ENCODE measurements around the gene TWSG1.

DNA sequence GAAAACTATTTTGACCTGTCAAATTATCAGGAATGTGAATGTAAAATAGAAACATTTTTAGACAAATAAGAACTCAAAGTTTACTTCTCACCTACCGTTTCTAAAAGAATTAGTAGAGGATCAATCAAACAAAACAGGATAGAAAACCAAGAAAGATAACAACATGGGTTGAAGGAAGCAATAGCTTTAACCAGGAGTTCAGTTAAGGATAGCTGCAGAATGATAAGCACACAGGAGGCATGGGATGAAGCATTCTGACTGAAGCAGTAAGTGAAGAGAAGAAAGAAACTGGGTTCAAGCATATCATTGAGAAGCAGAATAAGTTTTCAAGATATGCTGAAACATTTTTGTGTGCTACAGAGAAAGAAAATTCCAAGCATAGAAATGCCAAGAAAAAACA, 52.3 kb downstream of the TWSG1 start:
- no peak for TF ChIP-seq POLR2AphosphoS5 (IDR thresholded peaks at IDR 0.05; ENCODE audit: low read depth, low read length)
- TF ChIP-seq, protein P1, sequence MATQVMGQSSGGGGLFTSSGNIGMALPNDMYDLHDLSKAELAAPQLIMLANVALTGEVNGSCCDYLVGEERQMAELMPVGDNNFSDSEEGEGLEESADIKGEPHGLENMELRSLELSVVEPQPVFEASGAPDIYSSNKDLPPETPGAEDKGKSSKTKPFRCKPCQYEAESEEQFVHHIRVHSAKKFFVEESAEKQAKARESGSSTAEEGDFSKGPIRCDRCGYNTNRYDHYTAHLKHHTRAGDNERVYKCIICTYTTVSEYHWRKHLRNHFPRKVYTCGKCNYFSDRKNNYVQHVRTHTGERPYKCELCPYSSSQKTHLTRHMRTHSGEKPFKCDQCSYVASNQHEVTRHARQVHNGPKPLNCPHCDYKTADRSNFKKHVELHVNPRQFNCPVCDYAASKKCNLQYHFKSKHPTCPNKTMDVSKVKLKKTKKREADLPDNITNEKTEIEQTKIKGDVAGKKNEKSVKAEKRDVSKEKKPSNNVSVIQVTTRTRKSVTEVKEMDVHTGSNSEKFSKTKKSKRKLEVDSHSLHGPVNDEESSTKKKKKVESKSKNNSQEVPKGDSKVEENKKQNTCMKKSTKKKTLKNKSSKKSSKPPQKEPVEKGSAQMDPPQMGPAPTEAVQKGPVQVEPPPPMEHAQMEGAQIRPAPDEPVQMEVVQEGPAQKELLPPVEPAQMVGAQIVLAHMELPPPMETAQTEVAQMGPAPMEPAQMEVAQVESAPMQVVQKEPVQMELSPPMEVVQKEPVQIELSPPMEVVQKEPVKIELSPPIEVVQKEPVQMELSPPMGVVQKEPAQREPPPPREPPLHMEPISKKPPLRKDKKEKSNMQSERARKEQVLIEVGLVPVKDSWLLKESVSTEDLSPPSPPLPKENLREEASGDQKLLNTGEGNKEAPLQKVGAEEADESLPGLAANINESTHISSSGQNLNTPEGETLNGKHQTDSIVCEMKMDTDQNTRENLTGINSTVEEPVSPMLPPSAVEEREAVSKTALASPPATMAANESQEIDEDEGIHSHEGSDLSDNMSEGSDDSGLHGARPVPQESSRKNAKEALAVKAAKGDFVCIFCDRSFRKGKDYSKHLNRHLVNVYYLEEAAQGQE (IDR thresholded peaks at IDR 0.05; ENCODE audit: insufficient read depth in 1 of 2, low read depth in 2 of 2, low read length in 2 of 2) = no peak
